Peyer's patch (tissue), 4 donors: ENCODE measurements around the gene MGMT. TPM values are rescaled to one million over a fixed set of nuclear protein-coding genes. Genes with fewer than 3 reads are reported as not detected.

Experiments
- DNase-seq, 3 donors: peaks; one replicate each; pipeline ENCODE4 v3.0.0-alpha.2; 2017 to 2019
- H3K27ac ChIP-seq, 4 donors: fragments of 200-600 bp; sonication (generic); one replicate each; pipeline ENCODE4 v1.5.1; 2016 to 2019
- H3K27me3 ChIP-seq, 2 donors: fragments of 200-600 bp; sonication (generic); one replicate each; pipeline ENCODE4 v1.5.1; 2019
- H3K36me3 ChIP-seq, 3 donors: fragments of 200-600 bp; sonication (generic); one replicate each; pipeline ENCODE4 v1.5.1; 2016 to 2019
- H3K4me1 ChIP-seq, 4 donors: fragments of 200-600 bp; sonication (generic); one replicate each; pipeline ENCODE4 v1.5.1; 2016 to 2019
- H3K4me3 ChIP-seq, 4 donors: fragments of 200-600 bp; sonication (generic); 1 replicate in 3 of 4; 2 replicates in 1 of 4; pipeline ENCODE4 v1.5.1; 2016 to 2019; ENCODE audit warnings: mild to moderate bottlenecking in 1 of 4
- H3K9me3 ChIP-seq, 4 donors: fragments of 200-600 bp; sonication (generic); one replicate each; pipeline ENCODE4 v1.5.1; 2016 to 2019; ENCODE audit warnings: mild to moderate bottlenecking in 1 of 4
- POLR2A ChIP-seq, 2 donors: fragments of 450-650 bp; IDR thresholded peaks; one replicate each; pipeline ENCODE4 v1.5.1; 2017; ENCODE audit warnings: antibody characterized with exemption in 2 of 2, mild to moderate bottlenecking in 2 of 2, moderate library complexity in 2 of 2
- total RNA-seq, 4 donors: library from RNA; depleted of rRNA; stranded (reverse); fragments of >200 nt; gene quantifications; one replicate each; pipeline ENCODE4 v1.1.0, GENCODE V29; 2016
- TF ChIP-seq, protein P1 (sequence below), 6 experiments: fragments of 450-650 bp in 4 of 6; fragments of 200-600 bp in 2 of 6; sonication (generic) in 1 of 6; IDR thresholded peaks; one replicate each; pipeline ENCODE4 v1.5.1; 2017 to 2019; ENCODE audit warnings: antibody characterized with exemption in 6 of 6, mild to moderate bottlenecking in 3 of 6, moderate library complexity in 1 of 6

Gene MGMT
- total RNA-seq, 4 donors from 2014 or later = 24.5 to 43.7 (median 35.3) TPM

DNA sequence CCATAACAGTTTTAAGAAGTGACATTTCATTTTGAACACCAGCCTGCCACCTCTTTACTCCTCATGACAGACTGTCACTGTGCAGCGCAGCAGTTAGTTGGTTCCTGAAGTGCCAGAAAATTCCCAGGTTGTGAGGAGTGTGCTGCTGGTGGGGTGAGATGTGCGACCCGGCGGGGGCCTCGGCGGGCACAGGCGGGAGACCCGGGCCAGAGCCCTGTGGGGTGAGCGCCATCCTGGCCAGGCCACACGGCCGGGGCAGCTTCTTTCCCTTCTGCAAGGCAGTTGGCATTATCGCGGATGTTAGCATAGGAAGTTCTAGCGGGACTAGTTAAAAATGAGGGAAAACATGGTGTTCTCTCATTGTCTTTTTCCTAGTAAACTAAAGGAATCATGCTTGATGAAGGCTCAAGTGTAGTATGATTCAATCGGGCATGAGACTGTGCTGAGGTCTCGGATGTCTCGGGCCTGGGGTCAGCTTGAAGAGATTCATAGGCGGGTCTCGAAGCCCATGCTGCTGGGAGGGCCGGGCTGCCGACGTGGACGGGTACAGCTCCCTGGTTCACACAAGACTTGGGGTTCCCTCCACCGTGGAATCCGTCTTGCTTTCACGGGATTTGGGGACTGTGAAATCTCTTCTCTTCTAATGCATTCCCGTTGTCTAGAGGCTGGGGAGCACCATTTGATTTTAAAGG, 56.1 kb downstream of the MGMT start:
- no peaks in the 10 kb centered on the region for H3K9me3 ChIP-seq
- H3K27ac ChIP-seq = no peak overlapping the region
- no peaks in the 10 kb centered on the region for H3K36me3 ChIP-seq
- DNase-seq = no peak
- TF ChIP-seq, protein P1, sequence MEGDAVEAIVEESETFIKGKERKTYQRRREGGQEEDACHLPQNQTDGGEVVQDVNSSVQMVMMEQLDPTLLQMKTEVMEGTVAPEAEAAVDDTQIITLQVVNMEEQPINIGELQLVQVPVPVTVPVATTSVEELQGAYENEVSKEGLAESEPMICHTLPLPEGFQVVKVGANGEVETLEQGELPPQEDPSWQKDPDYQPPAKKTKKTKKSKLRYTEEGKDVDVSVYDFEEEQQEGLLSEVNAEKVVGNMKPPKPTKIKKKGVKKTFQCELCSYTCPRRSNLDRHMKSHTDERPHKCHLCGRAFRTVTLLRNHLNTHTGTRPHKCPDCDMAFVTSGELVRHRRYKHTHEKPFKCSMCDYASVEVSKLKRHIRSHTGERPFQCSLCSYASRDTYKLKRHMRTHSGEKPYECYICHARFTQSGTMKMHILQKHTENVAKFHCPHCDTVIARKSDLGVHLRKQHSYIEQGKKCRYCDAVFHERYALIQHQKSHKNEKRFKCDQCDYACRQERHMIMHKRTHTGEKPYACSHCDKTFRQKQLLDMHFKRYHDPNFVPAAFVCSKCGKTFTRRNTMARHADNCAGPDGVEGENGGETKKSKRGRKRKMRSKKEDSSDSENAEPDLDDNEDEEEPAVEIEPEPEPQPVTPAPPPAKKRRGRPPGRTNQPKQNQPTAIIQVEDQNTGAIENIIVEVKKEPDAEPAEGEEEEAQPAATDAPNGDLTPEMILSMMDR (IDR thresholded peaks at IDR 0.05) = no peak
- TF ChIP-seq POLR2A (IDR thresholded peaks at IDR 0.05) = no peak
- H3K4me3 ChIP-seq = no peak overlapping the region
- no peaks in the 10 kb centered on the region for H3K4me1 ChIP-seq
- no peaks in the 10 kb centered on the region for H3K27me3 ChIP-seq

DNA sequence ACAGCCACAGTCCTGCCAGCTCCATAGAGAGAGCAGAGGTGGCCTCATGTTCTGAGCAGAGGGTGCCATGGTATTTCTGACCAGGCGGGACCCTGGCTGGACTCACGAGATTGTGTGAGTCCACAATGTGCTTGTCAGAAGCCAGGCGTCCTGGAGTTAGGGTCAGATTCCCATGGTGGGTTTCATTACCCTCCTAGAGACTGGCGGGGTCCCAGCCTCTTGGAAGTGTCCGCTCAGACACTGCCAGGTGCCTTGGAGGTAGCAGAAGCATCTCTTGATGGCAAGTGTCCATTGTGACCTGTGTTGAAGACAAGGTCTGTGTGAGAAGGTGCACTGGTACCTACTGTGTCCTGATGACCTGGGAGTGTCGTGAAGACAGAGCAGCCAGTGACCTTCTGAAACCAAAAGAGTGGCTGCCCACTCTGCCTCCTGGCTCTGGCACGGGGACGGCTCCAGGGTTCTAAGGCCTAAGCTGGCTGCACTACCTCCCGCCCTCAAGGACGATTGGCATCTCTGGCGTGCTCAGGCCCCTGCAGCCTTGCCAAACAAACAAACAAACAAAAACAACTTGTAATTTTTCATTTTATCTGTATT, 56.8 kb downstream of the MGMT start:
- Histone ChIP-seq H3K9me3 (no peaks in the 10 kb centered on the region), H3K27ac (no peak overlapping the region), H3K36me3 (no peaks in the 10 kb centered on the region), H3K4me1 (no peaks in the 10 kb centered on the region), H3K27me3 (no peaks in the 10 kb centered on the region), H3K4me3 (no peak overlapping the region)
- DNase-seq = no peak
- no peak for TF ChIP-seq POLR2A (IDR thresholded peaks at IDR 0.05)
- TF ChIP-seq, protein P1 (IDR thresholded peaks at IDR 0.05) = no peak

DNA sequence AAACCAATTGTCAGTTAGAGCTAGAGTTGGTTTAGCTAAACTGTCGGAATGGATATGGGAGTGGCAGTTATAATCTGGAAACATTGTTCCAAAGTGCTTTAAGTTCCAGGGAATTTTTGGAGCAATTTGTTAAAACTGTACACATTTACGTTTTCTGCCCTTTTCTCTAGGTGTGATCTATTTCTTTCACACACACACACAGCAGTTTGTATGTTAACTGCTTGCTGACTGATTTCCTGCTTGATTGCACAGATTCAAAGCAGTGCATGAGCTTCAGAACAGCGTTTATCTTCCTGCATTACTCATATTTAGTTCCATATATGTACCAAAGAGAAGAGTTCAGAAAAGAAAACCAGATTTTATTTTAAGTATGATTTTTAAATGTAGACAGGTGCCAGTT, 57.9 kb downstream of the MGMT start:
- Histone ChIP-seq H3K4me3 (no peak overlapping the region), H3K36me3 (no peaks in the 10 kb centered on the region), H3K4me1 (no peaks in the 10 kb centered on the region), H3K27me3 (no peaks in the 10 kb centered on the region), H3K9me3 (no peaks in the 10 kb centered on the region), H3K27ac (no peak overlapping the region)
- no peak for DNase-seq
- TF ChIP-seq POLR2A (IDR thresholded peaks at IDR 0.05) = no peak
- TF ChIP-seq, protein P1 (IDR thresholded peaks at IDR 0.05) = no peak

- no peaks in the 10 kb centered on the region for H3K9me3 ChIP-seq
- DNase-seq = no peak
- TF ChIP-seq POLR2A (IDR thresholded peaks at IDR 0.05) = no peak
- TF ChIP-seq, protein P1 (IDR thresholded peaks at IDR 0.05) = no peak
Observed at GRCh38 chr10:129525401-129525801, 58.4 kb downstream of the MGMT start.

DNA sequence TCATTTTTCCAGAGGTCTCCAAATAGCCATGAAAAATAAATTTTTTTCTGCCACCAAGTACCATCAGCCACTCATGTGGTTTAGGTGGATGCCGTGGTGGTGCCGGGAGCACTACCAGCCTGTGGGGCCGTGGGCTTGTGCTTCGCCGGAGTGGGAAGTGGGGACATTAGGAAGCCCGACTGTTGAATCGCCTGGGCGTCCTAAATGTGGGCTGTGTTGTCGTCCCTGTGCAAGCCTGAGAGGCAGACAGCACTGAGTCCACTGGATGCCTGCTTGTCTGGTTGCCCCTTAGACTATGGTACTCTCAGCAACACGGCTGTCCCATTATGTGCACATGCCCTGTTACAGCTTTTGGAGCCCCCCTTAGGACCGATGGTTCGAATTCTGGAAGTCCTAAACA, 59.9 kb downstream of the MGMT start:
- no peaks in the 10 kb centered on the region for H3K27me3 ChIP-seq
- TF ChIP-seq, protein P1 (IDR thresholded peaks at IDR 0.05) = no peak
- no peak for TF ChIP-seq POLR2A (IDR thresholded peaks at IDR 0.05)
- H3K4me3 ChIP-seq = no peak overlapping the region
- H3K9me3 ChIP-seq = no peaks in the 10 kb centered on the region
- H3K27ac ChIP-seq = no peak overlapping the region
- no peak for DNase-seq
- no peaks in the 10 kb centered on the region for H3K36me3 ChIP-seq
- no peaks in the 10 kb centered on the region for H3K4me1 ChIP-seq

More at GRCh38 chr10:129525401-129525801, 58.4 kb downstream of the MGMT start:
- Histone ChIP-seq H3K36me3 (no peaks in the 10 kb centered on the region), H3K4me1 (no peaks in the 10 kb centered on the region), H3K27me3 (no peaks in the 10 kb centered on the region), H3K27ac (no peak overlapping the region), H3K4me3 (no peak overlapping the region)
